H1 (cell line): ENCODE data around the gene GPATCH4. TPM values are rescaled to one million over a fixed set of nuclear protein-coding genes. Genes with fewer than 3 reads are reported as not detected.

ENCODE experiments used
- BRCA1 ChIP-seq: IDR thresholded peaks from 2 replicates; pipeline ENCODE4 v1.6.1; 2012; ENCODE audit warnings: low read depth, low read length, improper control_type of control experiment
- CBX5 ChIP-seq: fragments of 300-800, 300-1000 bp; sonication (generic); IDR thresholded peaks from 2 replicates; pipeline ENCODE4 v1.7.1; 2016; ENCODE audit warnings: antibody characterized with exemption, low read length, low read depth
- CEBPB ChIP-seq: IDR thresholded peaks from 2 replicates; pipeline ENCODE4 v1.6.1; 2012; ENCODE audit warnings: low read depth, low read length
- CHD2 ChIP-seq: IDR thresholded peaks from 2 replicates; pipeline ENCODE4 v1.6.1; 2012; ENCODE audit warnings: low read length, improper control_type of control experiment
- GTF2F1 ChIP-seq: IDR thresholded peaks from 2 replicates; pipeline ENCODE4 v1.6.1; 2012; ENCODE audit warnings: low read depth, low read length, improper control_type of control experiment, borderline replicate concordance
- PHF8 ChIP-seq: fragments of 200-600 bp; sonication (generic); conservative IDR thresholded peaks from 2 replicates; pipeline ENCODE4 v1.7.1; 2012; ENCODE audit warnings: low read depth, mild to moderate bottlenecking, inconsistent platforms, low read length, moderate library complexity
- POLR2AphosphoS5 ChIP-seq: IDR thresholded peaks from 2 replicates; pipeline ENCODE4 v1.6.1; 2011; ENCODE audit warnings: low read depth, low read length
- POU5F1 ChIP-seq: IDR thresholded peaks from 2 replicates; pipeline ENCODE4 v1.6.1; 2011; ENCODE audit warnings: low read depth, mild to moderate bottlenecking, low read length, moderate library complexity
- TAF7 ChIP-seq: optimal IDR thresholded peaks from 2 replicates; pipeline ENCODE3; 2011; ENCODE audit warnings: low read depth, mild to moderate bottlenecking, inconsistent platforms, low read length, moderate library complexity, borderline replicate concordance
- ZNF274 ChIP-seq: IDR thresholded peaks from 2 replicates; pipeline ENCODE4 v1.7.0; 2012; ENCODE audit warnings: low read length, borderline replicate concordance; ENCODE audit errors: extremely low read depth
- polyA plus RNA-seq, 7 experiments: library from polyadenylated mRNA; depleted of rRNA in 3 of 7; stranded (reverse) in 5 of 7; unstranded in 2 of 7; fragments of >200 nt in 5 of 7; fragments of 200-250 nt in 2 of 7; gene quantifications; 1 replicate in 5 of 7; 2 replicates in 1 of 7; 4 replicates in 1 of 7; pipeline versions ENCODE4 v1.2.1 to v1.2.3, GENCODE V29; 2011 to 2013; ENCODE audit warnings: missing spikeins in 2 of 7, mixed read lengths in 2 of 7
- total RNA-seq: library from RNA; stranded (reverse); fragmentation: NEBNext Ultra II Directional; extraction: Animal tissue kit (Norgen Biotek cat#: 25700); gene quantifications from 2 replicates; pipeline ENCODE4 v1.2.1, GENCODE V29; 2021
- TF ChIP-seq, protein P1 (sequence below): fragments of 300-600 bp; sonication (generic); IDR thresholded peaks from 2 replicates; pipeline ENCODE4 v1.7.1; 2012; ENCODE audit warnings: low read length, moderate library complexity, mild to moderate bottlenecking, inconsistent platforms; ENCODE audit not compliant: insufficient replicate concordance
- TF ChIP-seq, protein P2 (sequence below): IDR thresholded peaks from 2 replicates; pipeline ENCODE4 v1.6.1; 2012; ENCODE audit warnings: inconsistent platforms

Gene GPATCH4
- total and polyA plus RNA-seq, 2 of the 8 experiments (the other 6 are each of a cell fraction or from before 2014, with no cell fraction given), result 20.5 to 47.9 TPM

DNA sequence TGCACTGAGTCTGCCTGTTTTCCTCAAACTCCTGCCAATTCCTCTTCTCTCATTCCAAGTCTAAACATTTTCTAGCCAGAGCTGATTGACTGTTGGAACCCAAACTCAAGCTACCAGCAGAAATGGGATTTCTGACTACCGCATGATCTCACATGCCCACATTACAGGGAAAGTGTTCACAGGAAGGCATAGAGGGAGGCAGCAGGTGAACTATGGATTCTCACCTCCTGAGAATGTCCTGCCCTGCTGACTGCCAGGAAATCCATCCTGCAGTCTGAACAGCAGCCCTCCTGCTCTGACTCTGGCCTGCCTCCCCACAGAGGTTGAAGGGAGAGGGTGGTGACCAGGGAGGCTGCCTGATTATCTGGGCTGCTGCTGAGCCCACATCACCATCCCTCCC lies 51.4 kb downstream of the GPATCH4 start (continued):
- TF ChIP-seq, protein P1, sequence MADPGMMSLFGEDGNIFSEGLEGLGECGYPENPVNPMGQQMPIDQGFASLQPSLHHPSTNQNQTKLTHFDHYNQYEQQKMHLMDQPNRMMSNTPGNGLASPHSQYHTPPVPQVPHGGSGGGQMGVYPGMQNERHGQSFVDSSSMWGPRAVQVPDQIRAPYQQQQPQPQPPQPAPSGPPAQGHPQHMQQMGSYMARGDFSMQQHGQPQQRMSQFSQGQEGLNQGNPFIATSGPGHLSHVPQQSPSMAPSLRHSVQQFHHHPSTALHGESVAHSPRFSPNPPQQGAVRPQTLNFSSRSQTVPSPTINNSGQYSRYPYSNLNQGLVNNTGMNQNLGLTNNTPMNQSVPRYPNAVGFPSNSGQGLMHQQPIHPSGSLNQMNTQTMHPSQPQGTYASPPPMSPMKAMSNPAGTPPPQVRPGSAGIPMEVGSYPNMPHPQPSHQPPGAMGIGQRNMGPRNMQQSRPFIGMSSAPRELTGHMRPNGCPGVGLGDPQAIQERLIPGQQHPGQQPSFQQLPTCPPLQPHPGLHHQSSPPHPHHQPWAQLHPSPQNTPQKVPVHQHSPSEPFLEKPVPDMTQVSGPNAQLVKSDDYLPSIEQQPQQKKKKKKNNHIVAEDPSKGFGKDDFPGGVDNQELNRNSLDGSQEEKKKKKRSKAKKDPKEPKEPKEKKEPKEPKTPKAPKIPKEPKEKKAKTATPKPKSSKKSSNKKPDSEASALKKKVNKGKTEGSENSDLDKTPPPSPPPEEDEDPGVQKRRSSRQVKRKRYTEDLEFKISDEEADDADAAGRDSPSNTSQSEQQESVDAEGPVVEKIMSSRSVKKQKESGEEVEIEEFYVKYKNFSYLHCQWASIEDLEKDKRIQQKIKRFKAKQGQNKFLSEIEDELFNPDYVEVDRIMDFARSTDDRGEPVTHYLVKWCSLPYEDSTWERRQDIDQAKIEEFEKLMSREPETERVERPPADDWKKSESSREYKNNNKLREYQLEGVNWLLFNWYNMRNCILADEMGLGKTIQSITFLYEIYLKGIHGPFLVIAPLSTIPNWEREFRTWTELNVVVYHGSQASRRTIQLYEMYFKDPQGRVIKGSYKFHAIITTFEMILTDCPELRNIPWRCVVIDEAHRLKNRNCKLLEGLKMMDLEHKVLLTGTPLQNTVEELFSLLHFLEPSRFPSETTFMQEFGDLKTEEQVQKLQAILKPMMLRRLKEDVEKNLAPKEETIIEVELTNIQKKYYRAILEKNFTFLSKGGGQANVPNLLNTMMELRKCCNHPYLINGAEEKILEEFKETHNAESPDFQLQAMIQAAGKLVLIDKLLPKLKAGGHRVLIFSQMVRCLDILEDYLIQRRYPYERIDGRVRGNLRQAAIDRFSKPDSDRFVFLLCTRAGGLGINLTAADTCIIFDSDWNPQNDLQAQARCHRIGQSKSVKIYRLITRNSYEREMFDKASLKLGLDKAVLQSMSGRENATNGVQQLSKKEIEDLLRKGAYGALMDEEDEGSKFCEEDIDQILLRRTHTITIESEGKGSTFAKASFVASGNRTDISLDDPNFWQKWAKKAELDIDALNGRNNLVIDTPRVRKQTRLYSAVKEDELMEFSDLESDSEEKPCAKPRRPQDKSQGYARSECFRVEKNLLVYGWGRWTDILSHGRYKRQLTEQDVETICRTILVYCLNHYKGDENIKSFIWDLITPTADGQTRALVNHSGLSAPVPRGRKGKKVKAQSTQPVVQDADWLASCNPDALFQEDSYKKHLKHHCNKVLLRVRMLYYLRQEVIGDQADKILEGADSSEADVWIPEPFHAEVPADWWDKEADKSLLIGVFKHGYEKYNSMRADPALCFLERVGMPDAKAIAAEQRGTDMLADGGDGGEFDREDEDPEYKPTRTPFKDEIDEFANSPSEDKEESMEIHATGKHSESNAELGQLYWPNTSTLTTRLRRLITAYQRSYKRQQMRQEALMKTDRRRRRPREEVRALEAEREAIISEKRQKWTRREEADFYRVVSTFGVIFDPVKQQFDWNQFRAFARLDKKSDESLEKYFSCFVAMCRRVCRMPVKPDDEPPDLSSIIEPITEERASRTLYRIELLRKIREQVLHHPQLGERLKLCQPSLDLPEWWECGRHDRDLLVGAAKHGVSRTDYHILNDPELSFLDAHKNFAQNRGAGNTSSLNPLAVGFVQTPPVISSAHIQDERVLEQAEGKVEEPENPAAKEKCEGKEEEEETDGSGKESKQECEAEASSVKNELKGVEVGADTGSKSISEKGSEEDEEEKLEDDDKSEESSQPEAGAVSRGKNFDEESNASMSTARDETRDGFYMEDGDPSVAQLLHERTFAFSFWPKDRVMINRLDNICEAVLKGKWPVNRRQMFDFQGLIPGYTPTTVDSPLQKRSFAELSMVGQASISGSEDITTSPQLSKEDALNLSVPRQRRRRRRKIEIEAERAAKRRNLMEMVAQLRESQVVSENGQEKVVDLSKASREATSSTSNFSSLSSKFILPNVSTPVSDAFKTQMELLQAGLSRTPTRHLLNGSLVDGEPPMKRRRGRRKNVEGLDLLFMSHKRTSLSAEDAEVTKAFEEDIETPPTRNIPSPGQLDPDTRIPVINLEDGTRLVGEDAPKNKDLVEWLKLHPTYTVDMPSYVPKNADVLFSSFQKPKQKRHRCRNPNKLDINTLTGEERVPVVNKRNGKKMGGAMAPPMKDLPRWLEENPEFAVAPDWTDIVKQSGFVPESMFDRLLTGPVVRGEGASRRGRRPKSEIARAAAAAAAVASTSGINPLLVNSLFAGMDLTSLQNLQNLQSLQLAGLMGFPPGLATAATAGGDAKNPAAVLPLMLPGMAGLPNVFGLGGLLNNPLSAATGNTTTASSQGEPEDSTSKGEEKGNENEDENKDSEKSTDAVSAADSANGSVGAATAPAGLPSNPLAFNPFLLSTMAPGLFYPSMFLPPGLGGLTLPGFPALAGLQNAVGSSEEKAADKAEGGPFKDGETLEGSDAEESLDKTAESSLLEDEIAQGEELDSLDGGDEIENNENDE, result no peak
- TF ChIP-seq PHF8, result no peak
- no peak for TF ChIP-seq CHD2
- TF ChIP-seq, protein P2, sequence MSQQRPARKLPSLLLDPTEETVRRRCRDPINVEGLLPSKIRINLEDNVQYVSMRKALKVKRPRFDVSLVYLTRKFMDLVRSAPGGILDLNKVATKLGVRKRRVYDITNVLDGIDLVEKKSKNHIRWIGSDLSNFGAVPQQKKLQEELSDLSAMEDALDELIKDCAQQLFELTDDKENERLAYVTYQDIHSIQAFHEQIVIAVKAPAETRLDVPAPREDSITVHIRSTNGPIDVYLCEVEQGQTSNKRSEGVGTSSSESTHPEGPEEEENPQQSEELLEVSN, result no peak
- TF ChIP-seq TAF7, result no peak
- no peak for TF ChIP-seq CBX5
- no peak for TF ChIP-seq ZNF274
- TF ChIP-seq BRCA1, result no peak
- TF ChIP-seq POLR2AphosphoS5, result no peak
- TF ChIP-seq GTF2F1, result no peak
- TF ChIP-seq CEBPB, result no peak
- no peak for TF ChIP-seq POU5F1
